Stimulated activated CD4-positive, alpha-beta T cell treated with anti-CD3 and anti-CD28 coated beads, Interleukin-12 subunit alpha, Interleukin-12 subunit beta, amount 100 ng/mL, for 48 hours (primary cell): ENCODE measurements around the gene CCDC18.
"Not testable (repeated sequence)": the region's sequence is repeated elsewhere in the genome, so short reads cannot be mapped to it uniquely, and the experiment has no call there.

ENCODE experiments used
- DNase-seq, 3 donors: peaks; one replicate each; pipeline ENCODE4 v3.0.0-alpha.2; 2020; ENCODE audit warnings: low read depth in 2 of 3, low spot score in 1 of 3

Gene CCDC18

GRCh38 chr1:93174638-93175037 is 5.9 kb upstream of the CCDC18 start:
- not testable (repeated sequence) for DNase-seq

- no peak for DNase-seq
Measured at GRCh38 chr1:93177991-93178390, 2.5 kb upstream of the CCDC18 start.

GRCh38 chr1:93178418-93178817 is 2.1 kb upstream of the CCDC18 start:
- DNase-seq: no peak

- peak; percentile 91 to 94 (median 92) for DNase-seq
Measured at GRCh38 chr1:93179886-93180722, 420 bp upstream of the CCDC18 start, which contains the start of gene TMED5. Gene TMED5, minus strand, starts transcription at chr1:93180413. Its CDS starts 171 bp downstream, at chr1:93180242.

- DNase-seq: no peak
Measured at GRCh38 chr1:93186667-93187066, 6.1 kb downstream of the CCDC18 start.

- DNase-seq: no peak
Measured at GRCh38 chr1:93190432-93190831, 9.9 kb downstream of the CCDC18 start.

- no peak for DNase-seq
Measured at GRCh38 chr1:93194231-93194990, 13.9 kb downstream of the CCDC18 start.

GRCh38 chr1:93196591-93196990 is 16.1 kb downstream of the CCDC18 start:
- no peak for DNase-seq

- no peak for DNase-seq
Measured at GRCh38 chr1:93199150-93199549, 18.6 kb downstream of the CCDC18 start.

GRCh38 chr1:93200086-93200620 is 19.6 kb downstream of the CCDC18 start:
- no peak for DNase-seq

GRCh38 chr1:93200714-93201113 is 20.2 kb downstream of the CCDC18 start:
- DNase-seq: no peak

- no peak for DNase-seq
Measured at GRCh38 chr1:93205892-93206566, 25.5 kb downstream of the CCDC18 start.

GRCh38 chr1:93206567-93206954 is 26.0 kb downstream of the CCDC18 start:
- no peak for DNase-seq

- DNase-seq: no peak
Measured at GRCh38 chr1:93207211-93207610, 26.7 kb downstream of the CCDC18 start.

- no peak for DNase-seq
Measured at GRCh38 chr1:93215322-93215721, 34.8 kb downstream of the CCDC18 start.

GRCh38 chr1:93219443-93219842 is 38.9 kb downstream of the CCDC18 start:
- DNase-seq: peak in 1 of 3 donors; percentile 17

- DNase-seq: not testable (repeated sequence)
Measured at GRCh38 chr1:93220716-93221115, 40.2 kb downstream of the CCDC18 start.

GRCh38 chr1:93221913-93222312 is 41.4 kb downstream of the CCDC18 start:
- no peak for DNase-seq

- DNase-seq: no peak
Measured at GRCh38 chr1:93223023-93223675, 42.6 kb downstream of the CCDC18 start.

- DNase-seq: no peak
Measured at GRCh38 chr1:93235261-93235660, 54.7 kb downstream of the CCDC18 start.

- DNase-seq: no peak
Measured at GRCh38 chr1:93237021-93237420, 56.5 kb downstream of the CCDC18 start.
